H1 (cell line): ENCODE results near the gene PDHX.

ENCODE experiments used
- CBX8 ChIP-seq: fragments of 300-800, 300-1000 bp; sonication (generic); IDR thresholded peaks from 2 replicates; pipeline ENCODE4 v1.7.1; 2016; ENCODE audit warnings: low read depth, low read length, borderline replicate concordance
- CREB1 ChIP-seq: IDR thresholded peaks from 2 replicates; pipeline ENCODE4 v1.6.1; 2012; ENCODE audit warnings: inconsistent platforms
- GABPA ChIP-seq: IDR thresholded peaks from 2 replicates; pipeline ENCODE4 v1.6.1; 2011; ENCODE audit warnings: mild to moderate bottlenecking, low read length, moderate library complexity, borderline replicate concordance; ENCODE audit not compliant: insufficient read depth
- GTF2F1 ChIP-seq: IDR thresholded peaks from 2 replicates; pipeline ENCODE4 v1.6.1; 2012; ENCODE audit warnings: low read depth, low read length, improper control_type of control experiment, borderline replicate concordance
- JUND ChIP-seq: IDR thresholded peaks from 2 replicates; pipeline ENCODE4 v1.6.1; 2011; ENCODE audit warnings: mild to moderate bottlenecking, improper control_type of control experiment, low read length
- POLR2A ChIP-seq, 2 experiments: IDR thresholded peaks; 1 replicate in 1 of 2; 2 replicates in 1 of 2; pipeline ENCODE4 v1.6.1; 2011; ENCODE audit warnings: low read depth in 2 of 2, low read length in 2 of 2, mild to moderate bottlenecking in 2 of 2; ENCODE audit errors: control extremely low read depth in 1 of 2
- POLR2AphosphoS5 ChIP-seq: IDR thresholded peaks from 2 replicates; pipeline ENCODE4 v1.6.1; 2011; ENCODE audit warnings: low read depth, low read length
- RNF2 ChIP-seq: fragments of 200-900, 300-1000 bp; sonication (generic); IDR thresholded peaks from 2 replicates; pipeline ENCODE4 v1.7.1; 2016; ENCODE audit warnings: borderline replicate concordance, low read depth, mild to moderate bottlenecking, antibody characterized with exemption, low read length; ENCODE audit not compliant: poor library complexity, severe bottlenecking; ENCODE audit errors: missing control alignments
- ZNF274 ChIP-seq: IDR thresholded peaks from 2 replicates; pipeline ENCODE4 v1.7.0; 2012; ENCODE audit warnings: low read length, borderline replicate concordance; ENCODE audit errors: extremely low read depth
- TF ChIP-seq, protein P1 (sequence below): IDR thresholded peaks from 2 replicates; pipeline ENCODE4 v1.6.1; 2012; ENCODE audit warnings: inconsistent platforms
- TF ChIP-seq, protein P2 (sequence below), 3 experiments: IDR thresholded peaks; 1 replicate in 2 of 3; 2 replicates in 1 of 3; pipeline versions ENCODE4 v1.5.1 to v1.6.1; 2011; ENCODE audit warnings: low read length in 3 of 3, mild to moderate bottlenecking in 3 of 3, inconsistent platforms in 2 of 3, low read depth in 1 of 3, moderate library complexity in 1 of 3; ENCODE audit not compliant: insufficient read depth in 1 of 3; ENCODE audit errors: control extremely low read depth in 1 of 3

DNA sequence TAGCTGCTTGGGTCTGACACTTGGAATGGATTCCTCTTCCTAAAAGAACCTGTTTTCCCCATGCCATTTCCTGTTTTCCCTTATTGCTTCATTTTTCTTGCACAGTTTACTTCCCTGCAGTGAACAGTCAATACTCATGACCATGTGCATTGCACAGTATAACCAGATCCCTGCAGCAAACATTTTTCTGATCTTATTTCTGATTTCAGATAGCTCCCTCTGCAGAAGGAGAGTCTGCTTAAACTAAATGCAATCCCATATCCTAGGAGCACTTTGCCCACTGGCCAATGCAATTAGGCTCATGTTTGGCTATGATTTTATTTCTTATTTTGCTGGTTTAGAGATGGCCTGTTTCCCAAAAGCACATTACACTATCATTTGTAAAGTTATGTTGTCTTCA is 125.8 kb downstream of the PDHX start:
- TF ChIP-seq POLR2AphosphoS5 (no peak), CBX8 (no peak), GABPA (no peak), JUND (no peak), CREB1 (no peak), ZNF274 (no peak), RNF2 (no peak), POLR2A (IDR thresholded peaks at IDR 0.05; ENCODE audit: control extremely low read depth in 1 of 2, low read depth in 2 of 2, low read length in 2 of 2) (no peak), GTF2F1 (no peak)
- TF ChIP-seq, protein P1, sequence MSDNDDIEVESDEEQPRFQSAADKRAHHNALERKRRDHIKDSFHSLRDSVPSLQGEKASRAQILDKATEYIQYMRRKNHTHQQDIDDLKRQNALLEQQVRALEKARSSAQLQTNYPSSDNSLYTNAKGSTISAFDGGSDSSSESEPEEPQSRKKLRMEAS = no peak
- TF ChIP-seq, protein P2, sequence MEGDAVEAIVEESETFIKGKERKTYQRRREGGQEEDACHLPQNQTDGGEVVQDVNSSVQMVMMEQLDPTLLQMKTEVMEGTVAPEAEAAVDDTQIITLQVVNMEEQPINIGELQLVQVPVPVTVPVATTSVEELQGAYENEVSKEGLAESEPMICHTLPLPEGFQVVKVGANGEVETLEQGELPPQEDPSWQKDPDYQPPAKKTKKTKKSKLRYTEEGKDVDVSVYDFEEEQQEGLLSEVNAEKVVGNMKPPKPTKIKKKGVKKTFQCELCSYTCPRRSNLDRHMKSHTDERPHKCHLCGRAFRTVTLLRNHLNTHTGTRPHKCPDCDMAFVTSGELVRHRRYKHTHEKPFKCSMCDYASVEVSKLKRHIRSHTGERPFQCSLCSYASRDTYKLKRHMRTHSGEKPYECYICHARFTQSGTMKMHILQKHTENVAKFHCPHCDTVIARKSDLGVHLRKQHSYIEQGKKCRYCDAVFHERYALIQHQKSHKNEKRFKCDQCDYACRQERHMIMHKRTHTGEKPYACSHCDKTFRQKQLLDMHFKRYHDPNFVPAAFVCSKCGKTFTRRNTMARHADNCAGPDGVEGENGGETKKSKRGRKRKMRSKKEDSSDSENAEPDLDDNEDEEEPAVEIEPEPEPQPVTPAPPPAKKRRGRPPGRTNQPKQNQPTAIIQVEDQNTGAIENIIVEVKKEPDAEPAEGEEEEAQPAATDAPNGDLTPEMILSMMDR (IDR thresholded peaks at IDR 0.05; ENCODE audit: control extremely low read depth in 1 of 3, insufficient read depth in 1 of 3, low read depth in 1 of 3, low read length in 3 of 3) = no peak
